Keratinocyte (primary cell): ENCODE data around the gene TIMM23.

Source experiments
- CTCF ChIP-seq, 3 experiments: IDR thresholded peaks in 1 of 3; conservative IDR thresholded peaks in 1 of 3; optimal IDR thresholded peaks in 1 of 3; 2 replicates in 2 of 3; 3 replicates in 1 of 3; pipeline versions ENCODE3 to v1.5.1; 2011; ENCODE audit warnings: low read length in 3 of 3, mild to moderate bottlenecking in 3 of 3, moderate library complexity in 2 of 3, control low read depth in 1 of 3, inconsistent platforms in 1 of 3; ENCODE audit not compliant: insufficient read depth in 2 of 3; ENCODE audit errors: extremely low read depth in 1 of 3
- EZH2 ChIP-seq: IDR thresholded peaks from one replicate; pipeline ENCODE4 v1.6.1; 2012; ENCODE audit warnings: inconsistent platforms, mild to moderate bottlenecking, low read length, moderate library complexity

DNA sequence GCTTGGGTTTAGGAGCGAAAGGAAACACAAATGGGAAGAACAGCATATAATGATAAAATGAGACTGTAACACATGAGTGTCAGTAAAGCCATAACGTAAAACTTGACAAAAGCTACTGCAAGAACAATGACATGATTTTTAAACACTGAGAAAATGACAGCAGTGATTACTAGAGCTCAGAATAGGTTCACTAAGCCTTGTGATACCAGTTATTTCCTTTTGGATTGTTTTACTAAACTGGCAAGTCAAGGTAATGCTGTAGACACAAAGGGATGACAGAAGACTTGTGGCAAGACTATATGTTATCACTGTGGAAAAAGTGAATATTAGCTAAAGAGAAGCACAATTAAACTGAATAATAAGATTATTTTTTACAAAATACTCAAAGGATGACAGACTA is 45.4 kb downstream of the TIMM23 start:
- no peak for TF ChIP-seq EZH2
- no peak for TF ChIP-seq CTCF (optimal IDR thresholded peaks at IDR 0.05 in 1 of 3, IDR thresholded peaks at IDR 0.05 in 1 of 3, conservative IDR thresholded peaks at IDR 0.05 in 1 of 3; ENCODE audit: extremely low read depth in 1 of 3, insufficient read depth in 2 of 3, low read length in 3 of 3)
